HEK293 (cell line): Measurements from ENCODE around the gene RIT1.

Experiments used
- CTCF ChIA-PET: fragments of 350-600 bp; formaldehyde crosslinking; extraction: SDS; loops from one replicate; lab custom pipeline; 2021; ENCODE audit warnings: antibody characterized with exemption; lab: Yijun Ruan, JAX
- POLR2A ChIA-PET: fragments of 300-600 bp; formaldehyde crosslinking; extraction: SDS; loops from one replicate; lab custom pipeline; 2020; ENCODE audit warnings: antibody characterized with exemption, inconsistent platforms; lab: Yijun Ruan, JAX
- H3K27ac ChIP-seq: fragments of 200-500 bp; sonication (Bioruptor generic); 2 replicates; pipeline ENCODE4 v1.5.1; 2014; ENCODE audit warnings: low read depth, low read length, control low read depth, inconsistent platforms; ENCODE audit errors: extremely low read depth
- H3K36me3 ChIP-seq, 2 experiments: fragments of 200-500 bp in 1 of 2; sonication (Bioruptor generic) in 1 of 2; 1 replicate in 1 of 2; 2 replicates in 1 of 2; pipeline ENCODE4 v1.5.1; 2014 to 2017; ENCODE audit warnings: inconsistent platforms in 2 of 2, low read length in 2 of 2; ENCODE audit not compliant: control insufficient read depth in 2 of 2, insufficient read depth in 1 of 2
- H3K4me1 ChIP-seq: fragments of 200-500 bp; sonication (Bioruptor generic); 2 replicates; pipeline ENCODE4 v1.5.1; 2014; ENCODE audit warnings: mild to moderate bottlenecking, low read length, inconsistent platforms; ENCODE audit not compliant: control insufficient read depth, insufficient read depth
- H3K4me3 ChIP-seq: 2 replicates; pipeline ENCODE4 v1.5.1; 2011; ENCODE audit warnings: low read depth, mild to moderate bottlenecking, control low read depth, low read length, moderate library complexity
- H3K9me3 ChIP-seq: fragments of 200-500 bp; sonication (Bioruptor generic); 2 replicates; pipeline ENCODE4 v1.5.1; 2014; ENCODE audit warnings: low read depth, low read length, inconsistent platforms; ENCODE audit not compliant: control insufficient read depth, insufficient read depth
- GLIS1 ChIP-seq: fragments of 450-650 bp; formaldehyde crosslinking; IDR thresholded peaks from 2 replicates; pipeline ENCODE4 v1.5.1; 2016; ENCODE audit warnings: missing biosample characterization, missing genetic modification characterization
- GLIS2 ChIP-seq: fragments of 450-650 bp; formaldehyde crosslinking; IDR thresholded peaks from 2 replicates; pipeline ENCODE4 v1.5.1; 2016; ENCODE audit warnings: missing biosample characterization, missing genetic modification characterization
- KLF7 ChIP-seq: fragments of 450-650 bp; formaldehyde crosslinking; IDR thresholded peaks from 2 replicates; pipeline ENCODE4 v1.5.1; 2016; ENCODE audit warnings: missing biosample characterization, missing genetic modification characterization, borderline replicate concordance
- KLF9 ChIP-seq: fragments of 450-650 bp; formaldehyde crosslinking; IDR thresholded peaks from 2 replicates; pipeline ENCODE4 v1.5.1; 2016; ENCODE audit warnings: missing biosample characterization, missing genetic modification characterization, low read depth
- SP2 ChIP-seq: fragments of 450-650 bp; formaldehyde crosslinking; IDR thresholded peaks from 2 replicates; pipeline ENCODE4 v1.5.1; 2016; ENCODE audit warnings: missing biosample characterization, missing genetic modification characterization
- SP3 ChIP-seq: fragments of 450-650 bp; formaldehyde crosslinking; IDR thresholded peaks from 2 replicates; pipeline ENCODE4 v1.5.1; 2016; ENCODE audit warnings: missing biosample characterization, missing genetic modification characterization
- WT1 ChIP-seq: fragments of 450-650 bp; formaldehyde crosslinking; IDR thresholded peaks from 2 replicates; pipeline ENCODE4 v1.5.1; 2016; ENCODE audit warnings: missing biosample characterization, missing genetic modification characterization
- ZBTB1 ChIP-seq: fragments of 450-650 bp; formaldehyde crosslinking; IDR thresholded peaks from 2 replicates; pipeline ENCODE4 v1.5.1; 2016; ENCODE audit warnings: missing biosample characterization, missing genetic modification characterization
- ZBTB17 ChIP-seq: fragments of 450-650 bp; formaldehyde crosslinking; IDR thresholded peaks from 2 replicates; pipeline ENCODE4 v1.5.1; 2016; ENCODE audit warnings: missing biosample characterization, missing genetic modification characterization
- ZBTB48 ChIP-seq: fragments of 450-650 bp; formaldehyde crosslinking; IDR thresholded peaks from 2 replicates; pipeline ENCODE4 v1.5.1; 2016; ENCODE audit warnings: missing biosample characterization, missing genetic modification characterization
- ZFHX2 ChIP-seq: fragments of 450-650 bp; formaldehyde crosslinking; conservative IDR thresholded peaks from 2 replicates; pipeline ENCODE4 v1.5.1; 2016; ENCODE audit warnings: missing biosample characterization, missing genetic modification characterization
- ZNF10 ChIP-seq: fragments of 450-650 bp; formaldehyde crosslinking; IDR thresholded peaks from 2 replicates; pipeline ENCODE4 v1.5.1; 2017; ENCODE audit warnings: missing biosample characterization, missing genetic modification characterization
- ZNF121 ChIP-seq: fragments of 450-650 bp; formaldehyde crosslinking; IDR thresholded peaks from 2 replicates; pipeline ENCODE4 v1.5.1; 2016; ENCODE audit warnings: missing biosample characterization, missing genetic modification characterization
- ZNF16 ChIP-seq: fragments of 450-650 bp; formaldehyde crosslinking; IDR thresholded peaks from 2 replicates; pipeline ENCODE4 v1.5.1; 2016; ENCODE audit warnings: low read depth, missing biosample characterization, missing genetic modification characterization
- ZNF174 ChIP-seq: fragments of 450-650 bp; formaldehyde crosslinking; IDR thresholded peaks from 2 replicates; pipeline ENCODE4 v1.5.0; 2017; ENCODE audit warnings: missing biosample characterization, mild to moderate bottlenecking, missing genetic modification characterization
- ZNF184 ChIP-seq: fragments of 450-650 bp; IDR thresholded peaks from 2 replicates; pipeline ENCODE4 v1.5.1; 2018; ENCODE audit warnings: missing biosample characterization, mild to moderate bottlenecking, missing genetic modification characterization
- ZNF211 ChIP-seq: fragments of 450-650 bp; formaldehyde crosslinking; IDR thresholded peaks from 2 replicates; pipeline ENCODE4 v1.5.1; 2016; ENCODE audit warnings: low read depth, missing biosample characterization, missing genetic modification characterization
- ZNF266 ChIP-seq: fragments of 450-650 bp; formaldehyde crosslinking; IDR thresholded peaks from 2 replicates; pipeline ENCODE4 v1.5.1; 2016; ENCODE audit warnings: missing biosample characterization, missing genetic modification characterization, low read depth
- ZNF311 ChIP-seq: fragments of 450-650 bp; formaldehyde crosslinking; IDR thresholded peaks from 2 replicates; pipeline ENCODE4 v1.5.1; 2017; ENCODE audit warnings: missing biosample characterization, missing genetic modification characterization, borderline replicate concordance
- ZNF350 ChIP-seq: fragments of 450-650 bp; formaldehyde crosslinking; IDR thresholded peaks from 2 replicates; pipeline ENCODE4 v1.5.0; 2017; ENCODE audit warnings: missing biosample characterization, mild to moderate bottlenecking, missing genetic modification characterization
- ZNF398 ChIP-seq: fragments of 450-650 bp; formaldehyde crosslinking; IDR thresholded peaks from 2 replicates; pipeline ENCODE4 v1.5.1; 2017; ENCODE audit warnings: missing biosample characterization, missing genetic modification characterization
- ZNF423 ChIP-seq: fragments of 450-650 bp; formaldehyde crosslinking; IDR thresholded peaks from 2 replicates; pipeline ENCODE4 v1.5.1; 2016; ENCODE audit warnings: missing biosample characterization, missing genetic modification characterization
- ZNF48 ChIP-seq: fragments of 450-650 bp; formaldehyde crosslinking; IDR thresholded peaks from 2 replicates; pipeline ENCODE4 v1.5.1; 2016; ENCODE audit warnings: missing biosample characterization, missing genetic modification characterization
- ZNF510 ChIP-seq: fragments of 450-650 bp; formaldehyde crosslinking; IDR thresholded peaks from 2 replicates; pipeline ENCODE4 v1.5.1; 2018; ENCODE audit warnings: mild to moderate bottlenecking, missing genetic modification characterization, missing biosample characterization; ENCODE audit not compliant: insufficient replicate concordance
- ZNF530 ChIP-seq: fragments of 450-650 bp; formaldehyde crosslinking; IDR thresholded peaks from 2 replicates; pipeline ENCODE4 v1.5.1; 2016; ENCODE audit warnings: low read depth, missing biosample characterization, missing genetic modification characterization
- ZNF626 ChIP-seq: fragments of 450-650 bp; sonication (Bioruptor Pico); formaldehyde crosslinking; IDR thresholded peaks from 2 replicates; pipeline ENCODE4 v1.5.1; 2018; ENCODE audit warnings: missing biosample characterization, missing genetic modification characterization, inconsistent platforms
- ZNF629 ChIP-seq: fragments of 450-650 bp; formaldehyde crosslinking; IDR thresholded peaks from 2 replicates; pipeline ENCODE4 v1.5.1; 2017; ENCODE audit warnings: missing biosample characterization, missing genetic modification characterization
- ZNF654 ChIP-seq: fragments of 450-650 bp; formaldehyde crosslinking; IDR thresholded peaks from 2 replicates; pipeline ENCODE4 v1.5.1; 2016; ENCODE audit warnings: low read depth, missing biosample characterization, missing genetic modification characterization
- ZNF658 ChIP-seq: fragments of 450-650 bp; formaldehyde crosslinking; IDR thresholded peaks from 2 replicates; pipeline ENCODE4; 2016; ENCODE audit warnings: missing biosample characterization, missing genetic modification characterization
- ZNF785 ChIP-seq: fragments of 450-650 bp; formaldehyde crosslinking; IDR thresholded peaks from 2 replicates; pipeline ENCODE4 v1.5.1; 2016; ENCODE audit warnings: missing biosample characterization, missing genetic modification characterization
- ZNF843 ChIP-seq: fragments of 450-650 bp; formaldehyde crosslinking; IDR thresholded peaks from 2 replicates; pipeline ENCODE4 v1.5.1; 2016; ENCODE audit warnings: missing biosample characterization, missing genetic modification characterization
- TF ChIP-seq, protein P1 (sequence below): fragments of 450-650 bp; formaldehyde crosslinking; conservative IDR thresholded peaks from 2 replicates; pipeline ENCODE4 v1.5.1; 2016; ENCODE audit warnings: low read depth, missing biosample characterization, missing genetic modification characterization

Gene RIT1

DNA sequence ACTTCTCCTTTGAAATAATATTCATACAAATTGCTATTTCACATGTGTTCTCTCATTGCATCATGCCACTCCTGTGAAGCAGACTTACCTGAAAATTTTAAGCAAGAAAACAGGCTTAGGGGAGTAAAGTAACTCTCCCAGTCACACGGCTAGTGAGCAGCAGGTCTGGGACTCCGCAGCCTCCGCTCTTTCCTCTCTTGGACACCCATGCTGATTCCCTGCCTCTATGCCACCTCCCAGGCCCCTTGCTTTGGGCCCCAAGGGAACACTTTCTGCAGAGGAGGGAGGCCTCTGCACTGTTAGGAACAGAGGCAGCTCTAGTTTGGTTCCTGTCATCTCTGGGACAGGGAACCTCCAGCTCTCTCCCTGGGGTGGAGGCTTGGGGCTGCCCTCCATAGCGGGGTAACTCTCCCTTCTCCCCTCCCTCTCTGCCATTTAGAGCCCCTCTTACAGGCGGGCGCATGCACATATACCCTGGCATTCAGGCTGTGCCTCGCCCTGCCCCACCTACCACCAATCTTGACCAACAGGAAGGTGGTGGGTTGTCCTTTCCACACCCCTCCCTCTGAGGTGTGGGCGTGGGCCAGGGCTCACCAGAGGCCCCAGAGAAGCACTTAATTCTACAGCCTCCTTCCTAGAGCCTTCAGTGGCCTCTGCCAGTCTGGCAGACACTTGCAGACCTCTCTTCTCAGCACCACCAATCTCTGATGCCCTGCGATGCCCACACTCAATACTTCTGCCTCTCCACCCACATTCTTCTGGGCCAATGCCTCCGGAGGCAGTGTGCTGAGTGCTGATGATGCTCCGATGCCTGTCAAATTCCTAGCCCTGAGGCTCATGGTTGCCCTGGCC, 30.1 kb upstream of the RIT1 start, which contains the start of gene RXFP4 (continued):
- TF ChIP-seq ZNF423 (tag by site-specific recombination) (0 out of 2 replicates have a peak, but pooled peaks have one; percentile 21), ZNF350 (tag by site-specific recombination) (no peak), GLIS1 (peak; percentile 62), ZNF843 (tag by site-specific recombination) (0 out of 2 replicates have a peak, but pooled peaks have one; percentile 3), ZNF16 (tag by site-specific recombination) (no peak), ZNF311 (tag by site-specific recombination) (no peak), ZNF174 (no peak), ZBTB17 (peak; percentile 11; the same call in 1 of the 2 replicates), ZNF121 (tag by site-specific recombination) (no peak), GLIS2 (peak; percentile 56), KLF9 (tag by site-specific recombination) (peak; percentile 67), SP2 (tag by site-specific recombination) (peak; percentile 90), ZNF266 (tag by site-specific recombination) (no peak), ZFHX2 (tag by site-specific recombination) (peak; percentile 90), ZBTB48 (tag by site-specific recombination) (peak; percentile 92; the same call in 1 of the 2 replicates)

DNA sequence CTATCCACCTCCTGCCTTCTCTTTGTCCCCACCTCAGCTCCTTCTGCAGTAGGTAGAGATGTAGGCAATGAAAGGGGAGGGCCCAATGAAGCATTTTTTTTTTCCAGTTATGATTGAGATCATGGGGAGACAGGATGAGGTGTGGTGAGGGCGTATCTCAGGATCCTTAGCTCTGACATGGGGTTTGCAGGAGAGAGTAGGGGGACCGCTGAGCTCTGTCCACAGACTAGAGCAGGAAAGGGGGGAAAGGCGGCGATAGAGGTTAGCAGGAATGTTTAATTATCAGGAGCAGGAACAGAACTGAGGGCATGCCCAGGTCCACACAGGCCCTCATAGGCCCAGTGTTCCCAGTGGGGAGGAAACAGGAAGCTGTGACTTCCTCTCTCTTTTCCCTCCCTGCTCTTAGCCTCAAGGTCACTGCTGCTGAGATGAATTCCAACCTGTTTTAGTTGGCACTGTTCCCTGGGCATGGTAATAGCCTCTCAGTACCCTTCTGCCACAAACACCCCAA, 29.4 kb upstream of the RIT1 start:
- Histone ChIP-seq H3K4me3 (no peak overlapping the region), H3K9me3 (no peaks in the 10 kb centered on the region), H3K4me1 (peaks cover 19% of the 10 kb centered on the region), H3K36me3 (no peaks in the 10 kb centered on the region), H3K27ac (peak overlapping the region; percentile 81)
- ChIA-PET POLR2A (interaction anchor here (0.9 to 2.1 kb wide), 7 partner anchors 8 to 49 kb away, joined by 3 to 12 read pairs (median 5); partner anchors contain the start of gene ARHGEF2), CTCF (interaction anchor here (0.7 to 5.3 kb wide), 7 partner anchors 38 to 189 kb away, joined by 3 to 104 read pairs (median 5); partner anchors contain the start of gene ARHGEF2)
- peak; percentile 53 for TF ChIP-seq ZNF629 (tag by site-specific recombination)
- TF ChIP-seq ZNF48 = no peak
- peak; percentile 92 for TF ChIP-seq ZNF398 (tag by site-specific recombination)
- peak; percentile 91 for TF ChIP-seq WT1 (tag by site-specific recombination)
- TF ChIP-seq ZBTB1 (tag by site-specific recombination) = no peak
- no peak for TF ChIP-seq ZNF510
- TF ChIP-seq ZNF654 (tag by site-specific recombination) = no peak
- TF ChIP-seq ZNF184 (tag by site-specific recombination) = no peak
- TF ChIP-seq, protein P1, sequence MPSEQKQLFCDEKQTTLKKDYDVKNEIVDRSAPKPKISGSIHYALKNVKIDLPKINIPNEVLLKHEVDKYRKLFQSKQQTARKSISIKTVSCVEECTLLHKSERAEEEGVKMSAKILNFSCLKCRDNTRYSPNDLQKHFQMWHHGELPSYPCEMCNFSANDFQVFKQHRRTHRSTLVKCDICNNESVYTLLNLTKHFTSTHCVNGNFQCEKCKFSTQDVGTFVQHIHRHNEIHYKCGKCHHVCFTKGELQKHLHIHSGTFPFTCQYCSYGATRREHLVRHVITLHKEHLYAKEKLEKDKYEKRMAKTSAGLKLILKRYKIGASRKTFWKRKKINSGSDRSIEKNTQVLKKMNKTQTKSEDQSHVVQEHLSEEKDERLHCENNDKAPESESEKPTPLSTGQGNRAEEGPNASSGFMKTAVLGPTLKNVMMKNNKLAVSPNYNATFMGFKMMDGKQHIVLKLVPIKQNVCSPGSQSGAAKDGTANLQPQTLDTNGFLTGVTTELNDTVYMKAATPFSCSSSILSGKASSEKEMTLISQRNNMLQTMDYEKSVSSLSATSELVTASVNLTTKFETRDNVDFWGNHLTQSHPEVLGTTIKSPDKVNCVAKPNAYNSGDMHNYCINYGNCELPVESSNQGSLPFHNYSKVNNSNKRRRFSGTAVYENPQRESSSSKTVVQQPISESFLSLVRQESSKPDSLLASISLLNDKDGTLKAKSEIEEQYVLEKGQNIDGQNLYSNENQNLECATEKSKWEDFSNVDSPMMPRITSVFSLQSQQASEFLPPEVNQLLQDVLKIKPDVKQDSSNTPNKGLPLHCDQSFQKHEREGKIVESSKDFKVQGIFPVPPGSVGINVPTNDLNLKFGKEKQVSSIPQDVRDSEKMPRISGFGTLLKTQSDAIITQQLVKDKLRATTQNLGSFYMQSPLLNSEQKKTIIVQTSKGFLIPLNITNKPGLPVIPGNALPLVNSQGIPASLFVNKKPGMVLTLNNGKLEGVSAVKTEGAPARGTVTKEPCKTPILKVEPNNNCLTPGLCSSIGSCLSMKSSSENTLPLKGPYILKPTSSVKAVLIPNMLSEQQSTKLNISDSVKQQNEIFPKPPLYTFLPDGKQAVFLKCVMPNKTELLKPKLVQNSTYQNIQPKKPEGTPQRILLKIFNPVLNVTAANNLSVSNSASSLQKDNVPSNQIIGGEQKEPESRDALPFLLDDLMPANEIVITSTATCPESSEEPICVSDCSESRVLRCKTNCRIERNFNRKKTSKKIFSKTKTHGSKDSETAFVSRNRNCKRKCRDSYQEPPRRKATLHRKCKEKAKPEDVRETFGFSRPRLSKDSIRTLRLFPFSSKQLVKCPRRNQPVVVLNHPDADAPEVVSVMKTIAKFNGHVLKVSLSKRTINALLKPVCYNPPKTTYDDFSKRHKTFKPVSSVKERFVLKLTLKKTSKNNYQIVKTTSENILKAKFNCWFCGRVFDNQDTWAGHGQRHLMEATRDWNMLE (tag by site-specific recombination) = peak; percentile 55
- TF ChIP-seq SP3 = peak; percentile 53
- TF ChIP-seq ZNF10 (tag by site-specific recombination) = no peak
- TF ChIP-seq KLF7 (tag by site-specific recombination) = no peak
- no peak for TF ChIP-seq ZNF626 (tag by site-specific recombination)
- TF ChIP-seq ZNF211 = no peak
- no peak for TF ChIP-seq ZNF785 (tag by site-specific recombination)
- TF ChIP-seq ZNF658 (tag by site-specific recombination) = no peak
- TF ChIP-seq ZNF530 (tag by site-specific recombination) = no peak
